IMR-90 (cell line): Measurements from ENCODE around the gene BCO2. TPM values are rescaled to one million over a fixed set of nuclear protein-coding genes. Genes with fewer than 3 reads are reported as not detected.

Source experiments
- ATAC-seq: fragments of 200-7000 bp; cut with Tn5 transposase; 2 replicates; pipeline ENCODE4 v1.9.1; 2020; ENCODE audit warnings: low read depth, mild to moderate bottlenecking, moderate library complexity
- BruUV-seq: library from RNA; stranded (reverse); fragments of 400-500 nt; replicated peaks from 2 replicates; lab custom pipeline; 2021; lab: Mats Ljungman, UMichigan
- CTCF ChIA-PET: fragments of 300-600 bp; formaldehyde crosslinking; extraction: SDS; loops from one replicate; lab custom pipeline; 2021; ENCODE audit warnings: antibody characterized with exemption; lab: Yijun Ruan, JAX
- POLR2A ChIA-PET: fragments of 300-600 bp; sonication (Branson Sonifier 250); formaldehyde crosslinking; loops from one replicate; lab custom pipeline; 2022; ENCODE audit warnings: antibody characterized with exemption; ENCODE audit not compliant: unreplicated experiment; lab: Charles Lee
- DNase-seq: peaks from one replicate; pipeline ENCODE4 v3.0.0; 2013
- H2AFZ ChIP-seq: replicated peaks from 2 replicates; pipeline ENCODE3; 2013; ENCODE audit warnings: low read length, mild to moderate bottlenecking; ENCODE audit not compliant: poor library complexity
- H2AK5ac ChIP-seq: 2 replicates; pipeline ENCODE4 v1.6.1; 2013; ENCODE audit warnings: low read depth, low read length, inconsistent platforms
- H2AK9ac ChIP-seq: replicated peaks from 2 replicates; pipeline ENCODE3; 2013; ENCODE audit warnings: mild to moderate bottlenecking, low read depth, low read length, moderate library complexity; ENCODE audit not compliant: poor library complexity
- H2BK120ac ChIP-seq: 2 replicates; pipeline ENCODE4 v1.6.1; 2013; ENCODE audit warnings: low read depth, low read length, inconsistent platforms
- H2BK15ac ChIP-seq: 3 replicates; pipeline ENCODE4 v1.6.1; 2013; ENCODE audit warnings: low read depth, low read length, inconsistent platforms
- H2BK20ac ChIP-seq: 2 replicates; pipeline ENCODE4 v1.6.1; 2013; ENCODE audit warnings: low read depth, mild to moderate bottlenecking, inconsistent platforms, low read length, moderate library complexity
- H2BK5ac ChIP-seq: 2 replicates; pipeline ENCODE4 v1.6.1; 2013; ENCODE audit warnings: mild to moderate bottlenecking, low read depth, low read length, inconsistent platforms; ENCODE audit not compliant: poor library complexity, severe bottlenecking
- H3K14ac ChIP-seq: replicated peaks from 2 replicates; pipeline ENCODE4 v1.6.1; 2013; ENCODE audit warnings: low read depth, low read length, inconsistent platforms
- H3K18ac ChIP-seq: 2 replicates; pipeline ENCODE4 v1.6.1; 2013; ENCODE audit warnings: low read depth, low read length, control low read depth
- H3K23ac ChIP-seq: 2 replicates; pipeline ENCODE4 v1.6.1; 2013; ENCODE audit warnings: low read depth, low read length, inconsistent platforms
- H3K27ac ChIP-seq: 2 replicates; pipeline ENCODE4 v1.5.1; 2013; ENCODE audit warnings: mild to moderate bottlenecking, control low read depth, low read length; ENCODE audit not compliant: insufficient read depth
- H3K27me3 ChIP-seq: 2 replicates; pipeline ENCODE4 v1.6.1; 2013; ENCODE audit warnings: low read length; ENCODE audit not compliant: control insufficient read depth, insufficient read depth
- H3K36me3 ChIP-seq: 2 replicates; pipeline ENCODE4 v1.6.1; 2013; ENCODE audit warnings: low read length, mixed read lengths; ENCODE audit not compliant: control insufficient read depth, insufficient read depth
- H3K4ac ChIP-seq: 2 replicates; pipeline ENCODE4 v1.6.1; 2013; ENCODE audit warnings: low read depth, low read length, inconsistent platforms
- H3K4me1 ChIP-seq: 2 replicates; pipeline ENCODE4 v1.6.1; 2013; ENCODE audit warnings: low read length, mixed read lengths; ENCODE audit not compliant: control insufficient read depth, insufficient read depth
- H3K4me2 ChIP-seq: 2 replicates; pipeline ENCODE4 v1.6.1; 2013; ENCODE audit warnings: low read depth, mild to moderate bottlenecking, control low read depth, low read length, moderate library complexity
- H3K4me3 ChIP-seq: 2 replicates; pipeline ENCODE4 v1.5.1; 2013; ENCODE audit warnings: low read depth, mild to moderate bottlenecking, control low read depth, low read length, moderate library complexity; ENCODE audit not compliant: insufficient read depth
- H3K56ac ChIP-seq: 2 replicates; pipeline ENCODE4 v1.6.1; 2013; ENCODE audit warnings: low read length, inconsistent platforms; ENCODE audit not compliant: insufficient read depth; ENCODE audit errors: extremely low read depth
- H3K79me1 ChIP-seq, 2 experiments: 2 replicates each; pipeline ENCODE4 v1.6.1; 2013; ENCODE audit warnings: low read length in 2 of 2, inconsistent platforms in 1 of 2, low read depth in 1 of 2
- H3K9ac ChIP-seq: 2 replicates; pipeline ENCODE4 v1.6.1; 2013; ENCODE audit warnings: low read depth, low read length, control low read depth
- H3K9me1 ChIP-seq: 2 replicates; pipeline ENCODE4 v1.6.1; 2013; ENCODE audit warnings: low read length, inconsistent platforms; ENCODE audit not compliant: insufficient read depth
- H3K9me3 ChIP-seq: 2 replicates; pipeline ENCODE4 v1.6.1; 2013; ENCODE audit warnings: low read length; ENCODE audit not compliant: control insufficient read depth, insufficient read depth
- H4K20me1 ChIP-seq: 2 replicates; pipeline ENCODE4 v1.6.1; 2013; ENCODE audit warnings: low read length, inconsistent platforms; ENCODE audit not compliant: insufficient read depth
- H4K5ac ChIP-seq: 2 replicates; pipeline ENCODE4 v1.6.1; 2013; ENCODE audit warnings: mild to moderate bottlenecking, low read depth, low read length, control low read depth
- H4K8ac ChIP-seq, 2 experiments: 2 replicates each; pipeline ENCODE4 v1.6.1; 2013; ENCODE audit warnings: low read depth in 2 of 2, low read length in 2 of 2, control low read depth in 1 of 2, inconsistent platforms in 1 of 2
- H4K91ac ChIP-seq: 2 replicates; pipeline ENCODE4 v1.6.1; 2013; ENCODE audit warnings: low read depth, low read length, inconsistent platforms; ENCODE audit not compliant: insufficient read depth
- CHD1 ChIP-seq: IDR thresholded peaks from 2 replicates; pipeline ENCODE4 v1.6.1; 2012; ENCODE audit warnings: low read depth, low read length, improper control_type of control experiment
- CTCF ChIP-seq: conservative IDR thresholded peaks from 2 replicates; pipeline ENCODE4 v1.5.1; 2012; ENCODE audit warnings: mild to moderate bottlenecking, low read depth, low read length, improper control_type of control experiment
- ELK1 ChIP-seq: fragments of 150-350 bp; IDR thresholded peaks from 2 replicates; pipeline ENCODE4 v1.6.1; 2016; ENCODE audit warnings: low read depth, mild to moderate bottlenecking, low read length, moderate library complexity, borderline replicate concordance
- FOS ChIP-seq: fragments of 150-350 bp; IDR thresholded peaks from 2 replicates; pipeline ENCODE4 v1.6.1; 2016; ENCODE audit warnings: low read depth, low read length
- MAFK ChIP-seq: IDR thresholded peaks from 2 replicates; pipeline ENCODE4 v1.6.1; 2012; ENCODE audit warnings: low read depth, low read length, improper control_type of control experiment
- NFE2L2 ChIP-seq: fragments of 150-350 bp; IDR thresholded peaks from 2 replicates; pipeline ENCODE4 v1.6.1; 2016; ENCODE audit warnings: low read depth, mild to moderate bottlenecking, low read length
- RAD21 ChIP-seq: IDR thresholded peaks from 2 replicates; pipeline ENCODE4 v1.6.1; 2012; ENCODE audit warnings: low read length, improper control_type of control experiment
- SMC3 ChIP-seq: fragments of 150-350 bp; IDR thresholded peaks from 2 replicates; pipeline ENCODE4 v1.6.1; 2016; ENCODE audit warnings: low read depth, mild to moderate bottlenecking, antibody characterized with exemption, low read length, moderate library complexity
- WGBS, 2 experiments: methylation state at CpG; one replicate each; pipeline versions ENCODE4 v1.1.5 to v1.1.7; 2013; ENCODE audit warnings: missing lambda C conversion rate in 2 of 2; ENCODE audit not compliant: insufficient read length in 1 of 2; ENCODE audit errors: extremely low coverage in 2 of 2; 5-methylcytosine and 5-hydroxymethylcytosine counted together
- dilution Hi-C: fragments of 300-500 bp; cut with HindIII; formaldehyde crosslinking; loops from one replicate; pipeline ENCODE4 v1.14.3; 2018; ENCODE audit warnings: low sequenced_read_pairs; ENCODE audit not compliant: unreplicated experiment
- in situ Hi-C: fragments of 300-500 bp; cut with MboI; formaldehyde crosslinking; loops from 3 replicates; pipeline ENCODE4 v1.14.3; 2019; ENCODE audit warnings: low sequenced_read_pairs, inconsistent platforms, mixed read lengths
- intact Hi-C: fragments of 100-400 bp; cut with micrococcal nuclease; formaldehyde crosslinking; loops from 2 replicates; pipeline ENCODE4 v1.10.0; 2022
- polyA plus RNA-seq, 3 experiments: library from polyadenylated mRNA; depleted of rRNA; stranded (reverse); fragments of >200 nt; gene quantifications; 2 replicates each; pipeline ENCODE4 v1.2.3, GENCODE V29; 2012; ENCODE audit warnings: low replicate concordance in 1 of 3
- total RNA-seq: library from RNA; depleted of rRNA; stranded (reverse); fragments of >200 nt; gene quantifications from 2 replicates; pipeline ENCODE4 v1.2.3, GENCODE V29; 2012

Gene BCO2
- total and polyA plus RNA-seq, 2 of the 4 experiments (the other 2 are of a cell fraction) = 0.18 to 0.68 TPM

- BruUV-seq = no TSS peak
Measured at GRCh38 chr11:112226831-112227401, 51.6 kb downstream of the BCO2 start.

More at GRCh38 chr11:112226831-112227401, 51.6 kb downstream of the BCO2 start:
- no peaks in the 10 kb centered on the region; the same call in 1 of the 2 replicates for H3K9me1 ChIP-seq
- ChIA-PET POLR2A (no interaction called here), CTCF (interaction anchor here (1.3 kb wide), 1 partner anchor 53 kb away, joined by 4 read pairs; no protein-coding TSS in a partner anchor)
- DNase-seq = peak; percentile 48
- H2BK20ac ChIP-seq = no peak overlapping the region
- H3K56ac ChIP-seq = peak overlapping the region; percentile 94
- H3K18ac ChIP-seq = peak overlapping the region; percentile 70
- H3K27ac ChIP-seq = peak overlapping the region; percentile 98
- peak overlapping the region; percentile 91 for H4K91ac ChIP-seq
- H3K4me3 ChIP-seq = peak overlapping the region; percentile 93
- H3K4ac ChIP-seq = peak overlapping the region; percentile 78
- H3K4me1 ChIP-seq = peaks cover 16% of the 10 kb centered on the region
- peak overlapping the region; percentile 86 to 100 for H4K8ac ChIP-seq
- dilution Hi-C loops (no loop called here), in situ Hi-C loops (loop anchor here (10.0 kb wide), 2 partner anchors 138 to 1058 kb away; no protein-coding TSS in a partner anchor), intact Hi-C loops (loop anchor here (2.0 to 10.0 kb wide), 3 partner anchors 40 to 352 kb away; partner anchors contain the start of genes ALG9, CFAP68 and FDXACB1)
- WGBS, 2 experiments = no CpG with 5 or more reads among the region's 16 CpGs
- H2AFZ ChIP-seq = peak overlapping the region; percentile 100
- H3K36me3 ChIP-seq = peaks cover 4% of the 10 kb centered on the region; the same call in 1 of the 2 replicates
- H3K79me1 ChIP-seq = peaks cover 24 to 42% of the 10 kb centered on the region in 2 experiments
- peak overlapping the region; percentile 37; the same call in 2 of the 3 replicates for H2BK15ac ChIP-seq
- H2BK120ac ChIP-seq = peak overlapping the region; percentile 71
- H2AK5ac ChIP-seq = peak overlapping the region; percentile 97
- peak overlapping the region; percentile 99 for H2AK9ac ChIP-seq
- H3K9ac ChIP-seq = peak overlapping the region; percentile 98
- peak; percentile 41 for ATAC-seq
- H3K9me3 ChIP-seq = no peaks in the 10 kb centered on the region
- H3K14ac ChIP-seq = peak overlapping the region; percentile 97
- peak overlapping the region; percentile 99 for H2BK5ac ChIP-seq
- H3K27me3 ChIP-seq = no peaks in the 10 kb centered on the region
- H4K20me1 ChIP-seq = peaks cover 6% of the 10 kb centered on the region; the same call in 1 of the 2 replicates
- H3K23ac ChIP-seq = peak overlapping the region; percentile 96
- TF ChIP-seq SMC3 = no peak
- TF ChIP-seq FOS = no peak
- no peak for TF ChIP-seq MAFK
- TF ChIP-seq RAD21 = no peak
- TF ChIP-seq NFE2L2 = no peak
- no peak for TF ChIP-seq ELK1
- no peak for TF ChIP-seq CHD1
- TF ChIP-seq CTCF = no peak
- H3K4me2 ChIP-seq = peak overlapping the region; percentile 93
- H4K5ac ChIP-seq = peak overlapping the region; percentile 87
